Measurements from ENCODE around the gene UNC5B. TPM values are rescaled to one million over a fixed set of nuclear protein-coding genes. Genes with fewer than 3 reads are reported as not detected.

UNC5B gene
- total RNA-seq, 1 donor: 135 TPM

GRCh38 chr10:71274901-71275796, 62.8 kb downstream of the UNC5B start:
- DNase-seq (ENCODE audit: insufficient read length, low spot score, missing footprints): peak; percentile 65
- Histone ChIP-seq H3K9me3 (ENCODE audit: low read depth, low read length) (no peaks in the 10 kb centered on the region), H3K27me3 (ENCODE audit: insufficient read depth, low read length) (no peaks in the 10 kb centered on the region), H3K27ac (ENCODE audit: low read depth, low read length) (no peak overlapping the region), H3K4me1 (ENCODE audit: insufficient read depth, low read length) (peaks cover 13% of the 10 kb centered on the region), H3K4me2 (ENCODE audit: insufficient read depth, low read length) (no peak overlapping the region), H3K4me3 (ENCODE audit: insufficient read depth, low read length) (no peak overlapping the region), H3K79me2 (ENCODE audit: insufficient read depth, low read length) (peaks cover 4% of the 10 kb centered on the region), H3K36me3 (ENCODE audit: insufficient read depth, low read length) (peaks cover 3% of the 10 kb centered on the region), H2AFZ (ENCODE audit: low read length) (no peak overlapping the region), H4K20me1 (ENCODE audit: insufficient read depth, low read length) (peaks cover 11% of the 10 kb centered on the region)
- TF ChIP-seq, protein P1, sequence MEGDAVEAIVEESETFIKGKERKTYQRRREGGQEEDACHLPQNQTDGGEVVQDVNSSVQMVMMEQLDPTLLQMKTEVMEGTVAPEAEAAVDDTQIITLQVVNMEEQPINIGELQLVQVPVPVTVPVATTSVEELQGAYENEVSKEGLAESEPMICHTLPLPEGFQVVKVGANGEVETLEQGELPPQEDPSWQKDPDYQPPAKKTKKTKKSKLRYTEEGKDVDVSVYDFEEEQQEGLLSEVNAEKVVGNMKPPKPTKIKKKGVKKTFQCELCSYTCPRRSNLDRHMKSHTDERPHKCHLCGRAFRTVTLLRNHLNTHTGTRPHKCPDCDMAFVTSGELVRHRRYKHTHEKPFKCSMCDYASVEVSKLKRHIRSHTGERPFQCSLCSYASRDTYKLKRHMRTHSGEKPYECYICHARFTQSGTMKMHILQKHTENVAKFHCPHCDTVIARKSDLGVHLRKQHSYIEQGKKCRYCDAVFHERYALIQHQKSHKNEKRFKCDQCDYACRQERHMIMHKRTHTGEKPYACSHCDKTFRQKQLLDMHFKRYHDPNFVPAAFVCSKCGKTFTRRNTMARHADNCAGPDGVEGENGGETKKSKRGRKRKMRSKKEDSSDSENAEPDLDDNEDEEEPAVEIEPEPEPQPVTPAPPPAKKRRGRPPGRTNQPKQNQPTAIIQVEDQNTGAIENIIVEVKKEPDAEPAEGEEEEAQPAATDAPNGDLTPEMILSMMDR (IDR thresholded peaks at IDR 0.05; ENCODE audit: extremely low read depth, low read depth, low read length): no peak

DNA sequence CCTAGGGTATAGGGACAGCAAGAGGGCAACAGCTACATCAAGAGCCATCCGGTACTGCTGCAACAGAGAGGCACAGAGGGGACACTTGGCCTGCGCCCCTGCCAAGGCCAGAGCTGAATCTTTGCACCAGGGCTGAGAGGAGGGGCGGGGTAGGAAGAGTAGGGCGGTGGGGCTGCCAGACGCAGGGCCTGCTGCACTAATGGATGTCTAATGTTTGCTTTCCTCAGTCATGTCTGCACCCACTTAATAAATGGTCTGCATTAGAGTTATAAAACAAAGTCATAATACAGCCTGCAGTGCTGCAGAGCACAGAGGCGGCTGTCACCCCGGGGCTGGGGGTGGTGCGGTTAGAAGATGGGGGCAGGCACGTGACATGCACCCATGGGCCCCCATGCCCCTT, 64.5 kb downstream of the UNC5B start:
- peak; percentile 39 for DNase-seq (ENCODE audit: insufficient read length, low spot score, missing footprints)
- H3K4me3 ChIP-seq (ENCODE audit: insufficient read depth, low read length): no peak overlapping the region
- no peak overlapping the region for H2AFZ ChIP-seq (ENCODE audit: low read length)
- H3K27me3 ChIP-seq (ENCODE audit: insufficient read depth, low read length): no peaks in the 10 kb centered on the region
- no peak overlapping the region for H3K4me2 ChIP-seq (ENCODE audit: insufficient read depth, low read length)
- H3K4me1 ChIP-seq (ENCODE audit: insufficient read depth, low read length): peaks cover 9% of the 10 kb centered on the region
- peaks cover 11% of the 10 kb centered on the region for H4K20me1 ChIP-seq (ENCODE audit: insufficient read depth, low read length)
- H3K36me3 ChIP-seq (ENCODE audit: insufficient read depth, low read length): peaks cover 6% of the 10 kb centered on the region
- no peak overlapping the region for H3K27ac ChIP-seq (ENCODE audit: low read depth, low read length)
- no peaks in the 10 kb centered on the region for H3K79me2 ChIP-seq (ENCODE audit: insufficient read depth, low read length)
- TF ChIP-seq, protein P1 (IDR thresholded peaks at IDR 0.05; ENCODE audit: extremely low read depth, low read depth, low read length): no peak
- no peaks in the 10 kb centered on the region for H3K9me3 ChIP-seq (ENCODE audit: low read depth, low read length)

- no peak overlapping the region for H3K27ac ChIP-seq (ENCODE audit: low read depth, low read length)
Measured at GRCh38 chr10:71277914-71278665, 65.7 kb downstream of the UNC5B start.

More at GRCh38 chr10:71277914-71278665, 65.7 kb downstream of the UNC5B start:
- Histone ChIP-seq H4K20me1 (ENCODE audit: insufficient read depth, low read length) (peaks cover 6% of the 10 kb centered on the region), H3K9me3 (ENCODE audit: low read depth, low read length) (no peaks in the 10 kb centered on the region), H3K79me2 (ENCODE audit: insufficient read depth, low read length) (no peaks in the 10 kb centered on the region), H3K36me3 (ENCODE audit: insufficient read depth, low read length) (peaks cover 6% of the 10 kb centered on the region), H3K4me3 (ENCODE audit: insufficient read depth, low read length) (no peak overlapping the region), H2AFZ (ENCODE audit: low read length) (no peak overlapping the region), H3K4me2 (ENCODE audit: insufficient read depth, low read length) (no peak overlapping the region), H3K4me1 (ENCODE audit: insufficient read depth, low read length) (no peaks in the 10 kb centered on the region), H3K27me3 (ENCODE audit: insufficient read depth, low read length) (no peaks in the 10 kb centered on the region)
- peak; percentile 61 for DNase-seq (ENCODE audit: insufficient read length, low spot score, missing footprints)
- TF ChIP-seq, protein P1 (IDR thresholded peaks at IDR 0.05; ENCODE audit: extremely low read depth, low read depth, low read length): no peak
